Activated CD4-positive, alpha-beta T cell treated with anti-CD3 and anti-CD28 coated beads, Interleukin-2, amount 50 U/mL, for 48 hours (primary cell): Measurements from ENCODE around the gene NEK10.
"Not testable (repeated sequence)": the region's sequence is repeated elsewhere in the genome, so short reads cannot be mapped to it uniquely, and the experiment has no call there.

Experiments
- DNase-seq, 2 experiments: peaks; one replicate each; pipeline ENCODE4 v3.0.0-alpha.2; 2020

Gene NEK10

GRCh38 chr3:27368831-27369607 lies at the start of gene NEK10:
Gene NEK10 (minus strand): TSS chr3:27369383. CDS start chr3:27352882, 16,501 bp downstream.
- peak; percentile 89 to 92 for DNase-seq

- no peak for DNase-seq
Measured at GRCh38 chr3:27415202-27415601, 46.0 kb upstream of the NEK10 start.

- DNase-seq = no peak
Measured at GRCh38 chr3:27392950-27393679, 23.9 kb upstream of the NEK10 start.

GRCh38 chr3:27392414-27392813 lies 23.2 kb upstream of the NEK10 start:
- DNase-seq = not testable (repeated sequence)

- no peak for DNase-seq
Measured at GRCh38 chr3:27391796-27392195, 22.6 kb upstream of the NEK10 start.

GRCh38 chr3:27387625-27388024 lies 18.4 kb upstream of the NEK10 start:
- no peak for DNase-seq

- DNase-seq = no peak
Measured at GRCh38 chr3:27385504-27385903, 16.3 kb upstream of the NEK10 start.

GRCh38 chr3:27384191-27384590 lies 15.0 kb upstream of the NEK10 start:
- DNase-seq = no peak

GRCh38 chr3:27380433-27381357 lies 11.5 kb upstream of the NEK10 start:
- DNase-seq = no peak

GRCh38 chr3:27378331-27378730 lies 9.1 kb upstream of the NEK10 start:
- DNase-seq = no peak

- no peak for DNase-seq
Measured at GRCh38 chr3:27376109-27376772, 7.1 kb upstream of the NEK10 start.

GRCh38 chr3:27366062-27366591 lies 3.1 kb downstream of the NEK10 start:
- DNase-seq = no peak

GRCh38 chr3:27360113-27361078 lies 8.8 kb downstream of the NEK10 start:
- DNase-seq = no peak

GRCh38 chr3:27358372-27358771 lies 10.8 kb downstream of the NEK10 start:
- no peak for DNase-seq

- DNase-seq = peak; percentile 58 to 70
Measured at GRCh38 chr3:27357665-27358258, 11.4 kb downstream of the NEK10 start.

- DNase-seq = no peak
Measured at GRCh38 chr3:27356976-27357375, 12.2 kb downstream of the NEK10 start.

- no peak for DNase-seq
Measured at GRCh38 chr3:27354588-27355203, 14.5 kb downstream of the NEK10 start.

GRCh38 chr3:27354161-27354560 lies 15.0 kb downstream of the NEK10 start:
- DNase-seq = no peak

GRCh38 chr3:27353221-27353620 lies 16.0 kb downstream of the NEK10 start:
- DNase-seq = no peak

- no peak for DNase-seq
Measured at GRCh38 chr3:27352047-27352446, 17.1 kb downstream of the NEK10 start.
